HG02623 (cell line): ENCODE measurements around the gene ITCH.
"Not testable (repeated sequence)": the region's sequence is repeated elsewhere in the genome, so short reads cannot be mapped to it uniquely, and the experiment has no call there.

Experiments used
- ATAC-seq: cut with Tn5 transposase; IDR thresholded peaks from one replicate; pipeline ENCODE4 v1.9.1; 2021; ENCODE audit warnings: moderate library complexity; ENCODE audit not compliant: unreplicated experiment

ITCH gene

DNA sequence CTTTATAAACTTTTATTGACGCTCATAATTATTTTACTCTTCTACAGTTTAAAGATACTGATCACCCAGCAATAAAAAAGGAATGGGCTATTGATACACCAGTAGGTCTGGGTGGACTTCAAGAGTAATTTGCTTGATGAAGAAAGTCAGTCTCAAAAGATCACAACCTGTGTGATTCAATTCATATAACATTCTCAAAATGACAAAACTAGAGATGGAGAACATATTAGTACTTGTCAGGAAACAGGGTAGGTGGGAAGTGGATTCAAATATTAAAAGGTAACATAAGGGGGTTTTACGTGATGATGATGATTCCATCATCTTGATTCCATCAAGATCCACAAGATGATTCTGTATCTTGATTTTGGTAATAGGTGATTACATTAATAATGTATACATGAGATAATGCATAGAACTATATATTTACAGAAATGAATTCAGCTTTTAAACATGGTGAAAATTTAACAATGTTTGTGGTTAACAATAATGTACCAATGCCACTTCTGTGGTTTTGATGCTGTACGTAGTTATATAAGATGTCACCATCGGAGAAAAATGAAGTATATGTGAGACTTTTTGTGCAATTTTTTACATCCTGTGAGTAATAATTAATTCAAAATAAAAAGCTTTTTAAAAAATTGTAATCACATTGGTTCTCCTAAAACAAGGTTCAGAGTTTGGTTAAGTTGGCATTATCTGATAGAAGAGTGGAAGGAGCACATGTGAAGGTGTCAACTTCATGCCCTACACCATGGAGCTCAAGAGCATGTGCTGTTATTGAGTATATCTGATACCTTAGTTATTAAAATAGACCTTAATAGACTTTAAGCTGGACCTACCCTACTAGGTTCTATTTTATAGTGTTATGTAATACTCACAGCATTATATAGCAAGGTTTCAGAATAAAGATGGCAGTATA lies 86.9 kb downstream of the ITCH start:
- ATAC-seq: no peak

DNA sequence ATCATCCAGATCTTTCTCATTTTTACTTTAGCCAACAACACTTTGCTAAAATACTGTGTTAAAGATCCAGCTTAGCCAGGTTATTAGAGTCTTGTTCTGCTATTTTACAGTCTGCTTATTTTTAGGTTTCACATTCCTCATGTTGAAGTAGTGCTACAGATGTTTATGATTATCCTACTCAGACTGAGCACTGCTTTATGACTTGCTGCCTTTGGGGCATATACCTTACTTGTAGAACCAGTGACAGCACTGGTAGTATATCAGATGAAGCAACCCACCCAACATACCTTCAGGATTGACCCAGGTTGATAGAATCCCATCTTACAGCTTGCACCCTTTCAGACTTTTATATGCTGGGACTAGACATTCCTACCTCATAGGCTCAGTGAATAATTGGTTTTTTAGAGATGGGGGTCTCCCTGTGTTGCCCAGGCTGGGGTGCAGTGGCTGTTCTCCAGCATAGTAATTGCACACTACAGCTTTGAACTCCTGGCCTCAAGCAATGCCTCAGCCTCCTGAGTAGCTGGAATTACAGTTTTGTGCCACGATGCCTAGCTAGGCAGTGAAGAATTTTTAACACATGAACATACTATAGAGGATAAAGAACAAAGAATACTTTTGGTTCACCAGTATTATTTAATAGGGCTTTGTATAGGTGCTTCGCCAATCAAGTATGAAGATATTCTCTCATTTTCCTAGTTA lies 89.4 kb downstream of the ITCH start:
- no peak for ATAC-seq

DNA sequence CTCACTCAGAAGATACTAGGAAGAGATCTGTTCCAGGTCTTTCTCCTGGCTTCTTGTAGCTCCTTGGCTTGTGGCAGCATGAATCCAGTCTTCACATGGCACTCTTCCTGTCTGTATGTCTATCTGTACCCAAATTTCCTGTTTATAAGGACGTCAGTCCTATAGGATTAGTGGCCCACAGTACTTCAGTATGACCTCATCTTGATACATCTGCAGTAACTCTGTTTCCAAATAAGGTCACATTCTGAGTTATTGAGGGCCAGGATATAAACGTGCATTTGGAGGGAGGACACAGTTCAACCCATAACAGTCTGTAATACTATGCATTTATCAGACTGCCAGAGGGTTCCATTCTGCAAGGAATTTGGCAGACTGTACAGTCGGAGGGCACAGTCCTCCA lies 95.6 kb downstream of the ITCH start:
- ATAC-seq: no peak

- ATAC-seq: no peak
These were observed 96.3 kb downstream of the ITCH start for GRCh38 chr20:34459209-34459897.

DNA sequence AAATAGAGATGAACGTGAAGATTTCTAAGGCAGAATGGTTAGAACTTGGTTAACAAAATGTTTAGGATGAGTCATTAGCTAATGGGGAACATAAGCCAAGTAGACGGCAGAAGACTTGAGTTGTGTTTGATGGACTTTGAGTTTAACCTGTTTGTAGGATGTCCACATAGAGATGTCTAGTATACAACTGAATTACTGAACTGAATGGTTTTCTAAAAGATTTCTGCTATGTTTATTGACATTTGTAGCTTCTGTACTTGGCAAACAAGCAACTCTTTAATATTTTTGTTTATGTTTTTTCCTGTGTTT lies 98.7 kb downstream of the ITCH start:
- no peak for ATAC-seq

- ATAC-seq: no peak
These were observed 105.9 kb downstream of the ITCH start for GRCh38 chr20:34468951-34469350.

GRCh38 chr20:34472246-34472925 lies 109.3 kb downstream of the ITCH start:
- ATAC-seq: no peak

DNA sequence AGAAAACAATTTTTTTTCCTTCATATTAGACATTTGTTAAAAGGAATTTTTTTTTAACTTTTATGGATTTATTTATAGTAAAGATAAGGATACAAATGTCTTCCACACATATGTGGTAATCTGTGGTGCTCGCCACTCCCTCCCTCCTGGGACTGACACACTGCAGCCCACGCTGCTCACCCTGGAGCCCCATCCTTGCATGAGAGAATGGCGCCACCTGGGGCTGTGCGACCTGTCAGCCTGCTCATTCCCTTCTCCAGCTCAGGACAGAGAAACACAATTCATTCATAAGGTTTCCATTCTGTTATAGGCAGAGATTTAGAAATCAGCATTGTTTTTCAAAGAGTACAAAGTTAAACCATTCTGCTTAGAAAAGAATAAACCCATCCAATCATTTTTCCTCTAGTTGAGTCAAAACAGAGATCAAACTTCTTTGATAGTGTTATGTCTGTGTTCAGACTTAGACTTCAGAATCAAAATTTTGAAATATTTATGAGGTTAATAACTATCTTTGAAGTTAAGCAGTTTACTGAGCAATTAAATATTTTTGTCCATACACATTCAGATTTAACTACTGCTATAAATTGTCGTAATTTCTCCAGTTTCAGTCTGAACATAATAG lies 110.3 kb downstream of the ITCH start:
- no peak for ATAC-seq

- no peak for ATAC-seq
These were observed 113.1 kb downstream of the ITCH start for GRCh38 chr20:34475979-34476736.

GRCh38 chr20:34479627-34480026 lies 116.6 kb downstream of the ITCH start:
- ATAC-seq: no peak

DNA sequence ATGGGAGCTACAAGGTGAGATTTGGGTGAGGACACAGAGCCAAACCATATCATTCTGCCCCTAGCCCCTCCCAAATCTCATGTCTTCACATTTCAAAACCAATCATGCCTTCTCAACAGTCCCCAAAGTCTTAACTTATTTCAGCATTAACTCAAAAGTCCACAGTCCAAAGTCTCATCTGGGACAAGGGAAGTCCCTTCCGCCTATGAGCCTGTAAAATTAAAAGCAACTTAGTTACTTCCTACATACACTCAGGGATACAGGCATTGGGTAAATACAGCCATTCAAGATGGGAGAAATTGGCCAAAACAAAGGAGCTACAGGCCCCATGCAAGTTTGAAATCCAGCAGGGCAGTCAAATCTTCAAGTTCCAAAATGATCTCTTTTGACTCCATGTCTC lies 119.1 kb downstream of the ITCH start:
- not testable (repeated sequence) for ATAC-seq

GRCh38 chr20:34483585-34484220 lies 120.6 kb downstream of the ITCH start:
- ATAC-seq: not testable (repeated sequence)

- ATAC-seq: no peak
These were observed 122.1 kb downstream of the ITCH start for GRCh38 chr20:34485068-34485634.

DNA sequence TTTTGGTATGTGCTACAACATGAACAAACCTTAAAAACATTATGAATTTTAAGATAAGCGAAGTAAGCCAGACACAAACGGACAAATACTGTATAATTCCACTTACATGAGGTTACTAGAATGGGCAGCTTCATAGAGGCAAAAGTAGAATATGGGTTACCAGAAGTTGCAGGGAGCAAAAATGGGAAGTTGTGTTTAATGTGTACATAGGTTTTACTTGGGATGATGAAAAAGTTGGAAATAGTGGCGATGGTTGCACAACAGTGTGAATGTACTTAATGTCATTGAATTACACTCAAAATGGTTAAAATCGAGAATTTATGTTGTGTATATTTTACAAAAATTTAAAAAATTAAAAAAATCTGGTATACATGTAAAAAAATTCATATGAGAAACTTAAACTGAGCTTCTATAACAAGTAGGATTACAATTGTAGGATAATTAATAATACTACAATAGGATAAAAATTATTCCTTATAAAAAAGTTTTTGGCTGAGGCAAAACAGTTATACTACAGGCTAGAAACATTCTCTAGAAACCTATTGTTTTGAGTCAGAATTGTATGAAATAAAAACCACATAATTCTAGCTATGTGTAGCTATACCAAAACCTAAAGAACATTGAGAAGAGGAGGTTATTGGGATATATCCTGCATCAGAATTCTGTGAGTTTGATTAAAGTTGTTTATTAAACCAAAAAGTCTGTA lies 128.3 kb downstream of the ITCH start:
- ATAC-seq: no peak

DNA sequence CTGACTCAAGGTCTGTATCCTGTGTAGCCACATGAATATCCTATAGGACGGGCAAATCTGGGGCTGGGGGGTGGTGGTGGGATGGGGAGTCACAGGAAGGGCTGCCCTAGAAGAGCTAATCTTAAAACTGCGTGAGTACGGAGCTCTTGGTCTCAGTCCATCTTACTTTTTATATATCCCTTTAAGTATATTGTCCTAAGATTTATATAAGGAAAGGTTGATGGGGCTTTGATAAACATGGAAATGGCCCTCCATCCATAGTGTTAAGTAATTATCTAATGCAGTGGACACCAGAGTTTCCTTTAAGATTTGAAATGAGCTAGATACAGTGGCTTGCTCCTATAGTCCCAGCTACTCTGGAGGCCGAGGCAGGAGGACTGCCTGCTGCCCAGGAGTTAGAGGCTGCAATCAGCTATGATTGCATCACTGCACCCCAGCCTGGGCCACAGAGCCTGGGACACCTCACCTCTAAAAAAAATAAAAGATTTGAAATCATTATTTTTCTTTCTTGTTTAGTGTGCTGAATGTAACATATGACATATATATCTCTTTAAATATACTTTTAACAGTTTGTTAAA lies 128.9 kb downstream of the ITCH start:
- ATAC-seq: no peak

DNA sequence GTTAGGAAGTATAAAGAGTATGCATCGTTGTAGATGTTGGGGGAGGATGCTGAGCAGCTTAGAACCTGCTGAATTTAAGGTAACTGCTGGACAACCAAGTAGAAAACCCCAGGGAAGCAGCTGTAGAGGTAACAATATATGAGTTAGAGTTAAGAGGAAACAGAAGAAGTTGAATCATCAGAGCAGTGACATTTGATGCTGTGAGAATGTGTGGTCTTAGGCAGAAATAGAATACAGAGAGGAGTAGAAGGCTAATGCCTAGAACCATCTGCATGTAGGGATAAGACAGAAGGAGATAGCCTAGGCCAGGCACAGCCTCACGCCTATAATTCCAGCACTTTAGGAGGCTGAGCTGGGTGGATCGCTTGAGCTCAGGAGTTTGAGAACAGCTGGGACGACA lies 130.6 kb downstream of the ITCH start:
- ATAC-seq: no peak

GRCh38 chr20:34495307-34495706 lies 132.2 kb downstream of the ITCH start:
- ATAC-seq: no peak

DNA sequence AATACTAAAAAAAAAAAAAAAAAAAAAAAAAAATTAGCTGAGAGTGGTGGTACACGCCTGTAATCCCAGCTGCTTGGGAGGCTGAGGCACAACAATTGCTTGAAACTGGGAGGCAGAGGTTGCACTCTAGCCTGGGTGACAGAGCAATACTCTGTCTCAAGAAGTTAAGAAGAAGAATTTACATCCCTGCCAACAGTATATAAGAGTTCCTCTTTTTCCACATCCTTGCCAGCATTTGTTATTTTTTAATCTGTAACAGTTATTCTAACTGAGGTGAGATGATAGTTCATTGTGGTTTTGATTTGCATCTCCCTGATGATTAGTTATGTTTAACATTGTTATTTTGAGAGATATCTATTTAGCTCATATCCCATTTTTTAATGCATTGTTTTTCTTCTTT lies 132.8 kb downstream of the ITCH start:
- no peak for ATAC-seq
